Activated CD4-positive, alpha-beta T cell treated with anti-CD3 and anti-CD28 coated beads, Interleukin-2, amount 50 U/mL, for 24 hours (primary cell): Measurements from ENCODE around the gene BAZ1B.
"Not testable (repeated sequence)": the region's sequence is repeated elsewhere in the genome, so short reads cannot be mapped to it uniquely, and the experiment has no call there.

Experiments used
- DNase-seq, 2 donors: peaks; one replicate each; pipeline ENCODE4 v3.0.0-alpha.2; 2020; ENCODE audit warnings: low read depth in 1 of 2, low spot score in 1 of 2

Gene BAZ1B

DNA sequence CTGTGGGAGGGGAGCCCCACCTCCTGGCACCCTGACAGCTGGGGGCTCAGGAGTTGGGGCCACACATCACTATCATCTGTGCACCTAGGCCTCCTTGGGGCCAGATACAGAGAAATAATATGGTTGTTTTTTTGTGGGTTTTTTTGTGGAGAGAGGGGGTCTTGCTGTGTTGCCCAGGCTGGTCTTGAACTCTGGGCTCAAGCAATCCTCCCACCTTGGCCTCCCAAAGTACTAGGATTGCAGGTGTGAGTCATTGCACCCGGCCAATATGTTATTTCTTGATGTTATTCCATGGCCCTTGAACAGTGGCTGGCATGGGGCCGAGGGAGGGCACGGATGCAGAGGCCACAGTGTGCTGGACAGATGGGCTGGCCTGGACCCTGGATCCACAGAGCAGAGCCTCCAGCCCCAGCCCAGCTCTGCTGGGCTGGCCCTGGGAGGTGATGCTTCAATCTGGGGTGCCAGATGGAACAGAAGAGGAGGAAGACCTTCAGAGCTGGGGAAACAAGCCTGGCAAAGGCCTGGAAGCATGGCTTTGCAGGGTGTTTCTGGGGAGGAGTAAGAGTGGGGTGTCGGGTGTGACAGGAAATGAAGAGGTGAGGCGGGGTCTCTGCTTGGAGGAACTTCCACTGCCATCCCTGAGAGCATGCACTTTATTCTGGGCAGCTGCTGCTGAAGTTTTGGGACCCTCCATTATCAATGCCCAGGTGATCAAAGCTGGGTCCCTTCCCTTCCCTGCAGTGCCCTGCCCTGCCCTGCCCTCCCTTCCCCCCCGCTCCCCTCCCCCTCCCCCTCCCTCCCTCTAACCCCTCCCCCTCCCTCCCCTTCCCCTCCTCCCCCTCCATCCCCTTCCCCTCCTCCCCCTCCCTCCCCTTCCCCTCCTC is 92.2 kb downstream of the BAZ1B start:
- DNase-seq: no peak

DNA sequence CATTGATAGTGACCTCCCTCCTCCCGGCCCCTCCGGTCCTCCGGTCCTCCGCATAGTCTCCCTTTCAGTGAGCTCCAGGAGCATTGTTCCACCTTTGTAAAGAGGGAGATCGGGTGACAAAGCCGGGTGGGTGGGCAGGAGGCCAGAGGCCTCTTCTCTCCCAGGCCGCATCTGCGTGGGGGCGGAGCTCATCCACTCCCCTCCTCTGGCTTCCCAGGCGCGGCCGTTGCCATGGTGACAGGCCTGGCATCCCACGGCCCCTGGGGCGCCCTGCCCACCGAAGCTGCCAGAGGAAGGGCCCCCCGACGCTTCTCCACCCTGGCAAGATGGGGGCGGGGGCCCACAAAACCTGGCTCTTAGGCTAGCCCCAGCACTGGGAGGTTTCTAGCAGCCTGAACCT is 92.9 kb downstream of the BAZ1B start:
- DNase-seq: no peak

DNA sequence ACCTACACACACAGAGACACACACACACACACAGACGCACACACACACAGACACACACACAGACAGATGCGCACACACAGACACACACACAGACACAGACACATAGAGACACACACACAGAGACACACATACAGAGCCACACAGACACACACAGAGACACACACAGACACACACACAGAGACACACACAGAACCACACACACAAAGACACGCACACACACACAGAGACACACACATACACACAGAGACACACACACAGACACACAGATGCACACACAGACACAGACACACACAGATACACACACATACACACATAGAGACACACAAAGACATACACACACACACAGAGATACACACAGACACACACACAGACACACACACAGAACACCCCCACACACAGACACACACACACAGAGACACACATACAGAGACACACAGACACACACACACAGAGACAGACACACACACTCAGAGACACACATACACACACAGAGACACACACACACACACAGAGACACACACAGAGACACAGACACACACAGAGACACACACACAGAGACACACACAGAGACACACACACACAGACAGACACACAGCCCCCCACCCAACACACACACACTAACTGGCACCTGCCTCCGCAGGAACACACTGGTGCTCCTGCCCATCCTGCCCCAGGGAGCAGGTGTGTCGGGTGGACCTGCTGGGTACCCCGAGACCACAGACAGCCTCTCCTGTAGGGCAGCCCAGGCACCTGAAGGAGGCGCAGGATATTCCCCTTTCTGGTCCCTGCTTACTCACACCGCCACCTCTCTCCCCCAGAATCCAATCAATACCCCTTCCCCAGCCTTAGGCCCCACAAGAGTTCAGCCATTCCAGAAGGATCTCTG is 93.9 kb downstream of the BAZ1B start:
- no peak for DNase-seq

DNA sequence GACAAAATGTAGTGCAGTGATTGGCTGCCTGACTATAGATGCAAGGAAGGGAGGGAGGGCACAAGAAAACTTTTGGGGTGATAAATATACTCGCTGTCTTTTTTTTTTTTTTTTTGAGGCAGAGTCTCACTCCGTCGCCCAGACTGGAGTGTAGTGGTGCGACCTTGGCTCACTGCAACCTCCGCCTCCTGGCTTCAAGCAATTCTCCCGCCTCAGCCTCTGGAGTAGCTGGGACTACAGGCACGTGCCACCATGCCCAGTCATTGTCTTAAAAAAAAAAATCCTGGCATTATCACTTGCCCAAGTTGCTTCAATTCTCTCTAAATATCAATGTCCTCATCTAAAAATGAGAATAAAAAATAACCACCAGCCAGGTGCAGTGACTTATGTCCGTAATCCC is 96.1 kb downstream of the BAZ1B start:
- DNase-seq: no peak

DNA sequence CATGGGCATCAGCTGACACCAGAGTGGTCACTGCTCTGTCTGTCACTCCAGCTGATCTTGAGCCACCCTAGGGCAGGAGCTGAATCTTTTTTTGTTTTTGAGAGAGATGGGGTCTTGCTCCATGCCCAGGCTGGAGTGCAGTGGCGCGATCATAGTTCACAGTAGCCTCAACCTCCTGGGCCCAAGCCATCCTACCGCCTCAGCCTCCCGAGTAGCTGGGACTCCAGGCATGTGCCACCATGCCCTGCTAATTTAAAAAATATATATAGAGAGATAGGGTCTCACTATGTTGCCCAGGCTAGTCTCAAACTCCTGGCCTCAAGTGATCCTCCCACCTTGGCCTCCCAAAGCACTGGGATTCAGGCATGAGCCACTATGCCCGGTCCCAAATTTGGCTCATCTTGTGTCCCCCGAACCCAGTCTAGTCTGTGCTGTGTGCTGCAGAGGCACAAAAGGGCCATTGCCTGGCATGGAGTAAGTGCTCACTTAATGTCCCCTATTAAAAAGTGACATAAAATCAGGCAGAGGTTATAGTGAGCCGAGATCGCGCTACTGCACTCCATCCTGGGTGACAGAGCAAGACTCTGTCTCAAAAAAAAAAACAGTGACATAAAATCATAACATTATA is 96.6 kb downstream of the BAZ1B start:
- DNase-seq: no peak

DNA sequence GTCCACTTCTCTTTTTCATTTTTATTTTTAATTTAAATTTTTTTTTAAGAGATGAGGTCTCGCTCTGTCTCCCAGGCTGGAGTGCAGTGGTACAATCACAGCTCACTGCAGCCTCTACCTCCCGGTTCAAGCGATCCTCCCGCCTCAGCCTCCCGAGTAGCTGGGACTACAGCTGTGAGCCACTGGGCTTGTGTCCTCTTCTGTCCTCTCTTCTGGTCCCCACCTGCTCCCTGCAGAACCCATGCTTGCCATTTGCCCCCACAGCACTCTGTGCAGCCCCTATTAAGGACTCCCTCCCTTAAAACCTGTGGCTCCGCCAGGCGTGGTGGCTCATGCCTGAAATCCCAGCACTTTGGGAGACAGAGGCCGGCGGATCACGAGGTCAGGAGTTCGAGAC is 97.6 kb downstream of the BAZ1B start:
- no peak for DNase-seq

DNA sequence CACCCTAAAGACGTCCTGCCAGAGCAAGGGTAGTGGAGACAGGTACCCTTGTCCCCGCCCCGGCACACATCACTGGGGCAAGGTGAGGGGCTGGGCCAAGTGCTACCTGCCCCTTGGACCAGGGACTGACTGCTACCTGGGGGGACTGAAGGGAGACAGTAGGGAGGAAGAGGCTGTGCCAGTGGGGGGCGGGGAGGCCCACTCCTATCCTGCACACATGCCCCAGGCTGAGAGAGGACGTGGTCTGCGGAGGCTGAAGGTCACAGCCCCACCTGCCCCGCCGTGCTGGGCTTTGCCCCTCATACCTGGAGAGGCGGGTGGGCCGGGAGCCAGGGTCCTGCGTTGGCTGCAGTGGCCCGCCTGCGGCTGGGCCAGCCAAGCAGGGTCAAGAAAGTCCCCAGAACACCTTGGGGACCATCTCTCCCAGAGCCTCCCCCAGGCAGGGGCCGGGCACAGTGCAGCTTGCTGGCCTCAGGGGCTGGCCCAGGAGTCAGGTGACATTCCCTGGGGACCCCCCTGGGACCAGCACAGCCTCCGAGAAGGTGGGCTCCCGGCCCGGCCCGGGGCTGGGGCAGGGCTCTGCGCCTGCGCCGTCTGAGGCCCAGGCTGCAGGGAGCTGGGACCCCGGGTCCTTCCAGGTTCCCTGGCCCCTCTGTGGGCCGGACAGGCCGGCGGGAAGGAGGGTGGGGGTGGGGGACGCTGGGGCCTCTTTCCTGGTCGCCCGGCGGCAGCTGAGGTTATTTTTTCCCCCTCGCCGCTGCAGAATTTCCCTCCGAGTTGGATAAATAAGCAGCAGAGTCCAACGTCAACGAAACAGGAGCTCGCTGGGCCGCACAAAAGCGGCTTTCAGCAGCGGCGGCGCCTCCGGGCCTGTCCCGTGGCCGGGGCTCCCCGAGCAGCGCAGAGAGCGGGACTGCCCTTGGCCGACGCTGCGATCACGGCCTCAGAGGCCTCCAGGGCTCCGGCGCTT is 98.3 kb downstream of the BAZ1B start:
- no peak for DNase-seq

DNA sequence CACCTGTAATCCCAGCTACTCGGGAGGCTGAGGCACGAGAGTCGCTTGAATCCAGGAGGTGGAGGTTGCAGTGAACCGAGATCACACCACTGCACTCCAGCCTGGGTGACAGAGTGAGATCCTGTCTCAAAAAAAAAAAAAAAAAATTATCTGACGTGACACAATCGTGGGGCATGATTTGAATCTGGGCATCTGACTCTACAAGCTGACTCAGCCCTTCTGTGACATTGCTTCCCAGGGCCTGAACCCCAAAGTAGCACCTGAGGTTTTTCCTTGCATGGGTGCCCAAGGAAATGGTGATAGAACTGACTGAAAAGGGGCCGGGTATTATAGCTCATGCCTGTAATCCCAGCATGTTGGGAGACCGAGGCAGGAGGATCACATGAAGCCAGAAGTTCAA is 101.5 kb downstream of the BAZ1B start:
- not testable (repeated sequence) for DNase-seq

DNA sequence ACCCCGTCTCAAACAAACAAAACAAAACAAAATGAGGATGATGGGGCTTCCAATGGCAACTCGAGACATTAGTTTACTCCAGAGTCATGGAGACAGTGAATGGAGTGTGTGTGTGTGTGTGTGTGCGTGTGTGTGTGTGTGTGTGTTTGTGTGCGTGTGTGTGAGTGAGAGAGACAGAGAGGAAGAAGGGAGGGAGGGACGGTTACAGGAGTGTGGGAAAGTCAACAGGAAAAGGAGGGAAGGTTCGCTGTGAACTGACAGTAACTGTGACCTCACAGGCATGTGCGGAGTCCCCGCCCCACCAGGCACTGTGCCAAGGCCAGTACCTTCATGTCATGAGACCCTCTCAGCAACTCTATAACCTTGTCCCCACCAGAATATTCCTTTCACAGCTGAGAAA is 102.1 kb downstream of the BAZ1B start:
- DNase-seq: not testable (repeated sequence)

DNA sequence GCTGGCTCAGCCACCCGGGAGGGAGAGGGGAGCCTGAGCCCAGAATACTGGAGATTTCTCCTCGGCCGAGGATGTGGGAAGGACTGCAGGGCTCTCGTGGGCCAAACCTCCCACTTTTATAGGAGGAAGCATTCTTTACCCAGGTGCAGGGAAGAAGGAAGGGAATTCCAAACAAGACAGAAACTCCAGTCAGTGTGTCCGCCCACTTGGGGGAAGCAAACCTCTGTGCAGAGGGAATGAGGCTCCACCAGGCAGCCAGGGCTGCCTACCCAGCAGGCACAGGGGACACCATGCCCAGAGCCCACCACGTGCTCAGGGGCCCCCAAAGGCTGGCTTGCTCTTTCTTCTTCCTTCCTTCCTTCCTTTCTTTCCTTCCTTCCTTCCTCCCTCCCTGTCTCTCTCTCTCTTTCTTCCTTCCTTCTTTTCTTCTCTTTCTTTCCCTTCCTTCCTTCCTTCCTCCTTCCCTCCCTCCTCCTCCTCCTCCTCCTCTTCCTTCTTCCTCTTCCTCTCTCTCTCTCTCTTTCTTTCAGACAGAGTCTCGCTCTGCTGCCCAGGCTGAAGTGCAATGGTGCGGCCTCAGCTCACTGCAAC is 103.9 kb downstream of the BAZ1B start:
- no peak for DNase-seq

DNA sequence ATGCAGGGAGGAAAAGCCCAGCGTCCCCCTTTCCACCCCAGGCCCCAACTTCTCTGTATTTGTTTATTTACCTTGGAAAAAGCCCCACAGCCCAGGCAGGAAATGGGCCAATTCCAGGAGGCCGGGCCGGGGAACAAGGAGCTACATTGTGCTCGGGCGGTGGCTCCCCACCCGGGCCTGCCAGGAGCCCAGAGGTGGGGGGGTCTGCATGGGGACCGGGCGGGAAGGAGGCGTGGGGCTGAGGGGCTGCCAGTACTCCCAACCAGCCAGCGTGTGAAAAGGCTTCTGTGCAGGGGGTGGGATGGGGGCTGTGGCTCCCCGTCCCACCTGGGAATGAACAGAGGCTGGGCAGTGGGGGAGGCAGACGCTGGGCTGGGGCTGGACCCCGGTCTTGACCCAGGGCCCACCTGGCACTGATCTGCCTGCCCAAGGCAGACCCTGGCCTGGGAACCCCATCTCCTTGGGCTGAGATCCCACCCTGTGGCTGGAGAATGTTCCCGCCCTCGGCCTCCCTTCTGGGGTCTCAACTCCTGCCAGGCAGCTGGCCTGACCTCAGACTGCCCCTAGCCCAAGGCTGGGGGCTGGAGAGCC is 111.5 kb downstream of the BAZ1B start:
- not testable (repeated sequence) for DNase-seq

DNA sequence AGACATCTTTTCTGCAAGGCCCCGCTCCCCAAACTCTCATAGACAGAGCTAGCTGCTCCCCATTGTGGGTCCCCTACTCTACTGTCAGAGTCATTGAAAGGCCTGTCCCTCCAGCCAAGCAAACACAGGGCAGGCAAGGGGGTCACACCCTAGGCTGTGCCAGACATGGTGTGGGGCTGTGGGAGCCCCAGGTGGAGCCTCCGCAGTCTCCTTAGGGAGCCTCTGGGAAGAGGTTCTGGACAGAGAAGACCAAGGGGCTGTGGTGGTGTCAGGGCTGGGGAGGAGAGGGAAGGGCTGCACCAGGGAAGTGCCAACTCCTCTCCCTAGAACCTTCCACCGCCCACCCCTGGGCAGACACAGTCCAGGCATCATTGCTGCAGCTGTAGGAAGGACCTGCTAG is 117.2 kb downstream of the BAZ1B start:
- DNase-seq: not testable (repeated sequence)

DNA sequence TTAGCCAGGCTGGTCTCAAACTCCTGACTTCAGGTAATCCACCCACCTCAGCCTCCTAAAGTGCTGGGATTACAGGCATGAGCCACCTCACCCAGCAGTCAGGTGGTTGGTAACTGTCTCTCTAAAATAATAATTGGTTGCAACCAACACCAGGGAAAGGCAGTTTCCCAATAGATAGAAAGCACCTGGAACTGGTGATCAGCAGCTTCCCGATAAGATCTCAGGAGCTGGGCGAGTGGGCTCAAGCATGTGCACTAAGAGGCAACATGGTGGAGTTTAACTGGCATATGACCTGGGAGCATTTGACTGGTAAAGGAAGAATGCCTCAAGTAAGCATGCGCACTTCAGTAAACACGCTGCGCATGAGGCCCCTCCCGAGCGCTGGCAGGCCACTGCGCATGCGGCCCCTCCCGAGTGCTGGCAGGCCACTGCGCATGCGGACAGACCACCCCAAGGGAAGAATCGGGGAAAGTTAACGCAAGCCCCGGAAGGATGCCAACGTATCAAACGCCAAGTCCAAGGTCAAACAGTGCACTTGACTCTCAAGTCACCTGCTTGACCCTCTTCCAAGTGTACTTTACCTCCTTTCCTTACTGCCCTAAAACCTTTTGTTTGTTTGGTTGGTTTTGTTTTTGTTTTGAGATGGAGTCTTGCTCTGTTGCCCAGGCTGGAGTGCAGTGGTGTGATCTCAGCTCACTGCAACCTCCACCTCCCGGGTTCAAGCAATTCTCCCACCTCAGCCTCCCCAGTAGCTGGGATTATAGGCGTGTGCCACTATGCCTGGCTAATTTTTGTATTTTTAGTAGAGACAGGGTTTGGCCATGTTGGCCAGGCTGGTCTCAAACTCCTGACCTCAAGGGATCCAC is 122.7 kb downstream of the BAZ1B start:
- DNase-seq: peak; percentile 2 to 61

DNA sequence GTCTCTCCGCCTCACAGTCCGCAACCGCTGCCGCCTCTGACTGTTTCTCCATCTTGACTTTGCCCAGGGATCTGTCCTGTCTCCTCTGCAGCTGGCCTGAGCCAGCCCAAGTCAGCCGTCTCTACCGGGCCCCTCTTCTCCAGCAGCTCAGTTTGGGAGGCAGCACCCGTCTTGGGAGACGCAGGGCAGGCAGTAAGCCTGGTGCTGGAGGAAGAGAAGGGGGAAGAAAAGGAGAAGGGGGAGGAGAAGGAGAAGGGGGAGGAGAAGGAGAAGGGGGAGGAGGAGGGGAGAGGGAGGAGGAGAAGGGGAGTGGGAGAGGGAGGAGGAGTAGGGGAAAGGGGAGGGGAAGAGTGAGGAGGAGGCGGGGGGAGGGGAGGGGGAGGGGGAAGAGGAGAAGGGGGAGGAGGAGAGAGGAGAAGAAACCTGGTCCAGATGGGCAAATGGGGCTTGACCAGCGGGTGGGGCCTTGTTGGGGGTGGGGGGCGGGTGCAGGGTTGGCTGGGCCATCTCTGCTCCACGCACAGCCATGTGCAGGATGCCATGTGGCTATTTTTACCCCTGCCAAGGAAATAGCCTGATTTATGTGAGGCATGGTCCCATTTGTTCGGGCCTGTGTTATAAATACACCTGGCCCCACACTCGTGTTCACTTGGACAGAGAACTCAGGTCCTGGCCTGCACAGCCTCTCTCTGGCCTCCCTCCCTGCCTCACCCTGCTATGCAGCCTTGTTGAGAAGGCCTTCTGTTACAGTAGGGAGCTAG is 124.4 kb downstream of the BAZ1B start:
- DNase-seq: no peak

DNA sequence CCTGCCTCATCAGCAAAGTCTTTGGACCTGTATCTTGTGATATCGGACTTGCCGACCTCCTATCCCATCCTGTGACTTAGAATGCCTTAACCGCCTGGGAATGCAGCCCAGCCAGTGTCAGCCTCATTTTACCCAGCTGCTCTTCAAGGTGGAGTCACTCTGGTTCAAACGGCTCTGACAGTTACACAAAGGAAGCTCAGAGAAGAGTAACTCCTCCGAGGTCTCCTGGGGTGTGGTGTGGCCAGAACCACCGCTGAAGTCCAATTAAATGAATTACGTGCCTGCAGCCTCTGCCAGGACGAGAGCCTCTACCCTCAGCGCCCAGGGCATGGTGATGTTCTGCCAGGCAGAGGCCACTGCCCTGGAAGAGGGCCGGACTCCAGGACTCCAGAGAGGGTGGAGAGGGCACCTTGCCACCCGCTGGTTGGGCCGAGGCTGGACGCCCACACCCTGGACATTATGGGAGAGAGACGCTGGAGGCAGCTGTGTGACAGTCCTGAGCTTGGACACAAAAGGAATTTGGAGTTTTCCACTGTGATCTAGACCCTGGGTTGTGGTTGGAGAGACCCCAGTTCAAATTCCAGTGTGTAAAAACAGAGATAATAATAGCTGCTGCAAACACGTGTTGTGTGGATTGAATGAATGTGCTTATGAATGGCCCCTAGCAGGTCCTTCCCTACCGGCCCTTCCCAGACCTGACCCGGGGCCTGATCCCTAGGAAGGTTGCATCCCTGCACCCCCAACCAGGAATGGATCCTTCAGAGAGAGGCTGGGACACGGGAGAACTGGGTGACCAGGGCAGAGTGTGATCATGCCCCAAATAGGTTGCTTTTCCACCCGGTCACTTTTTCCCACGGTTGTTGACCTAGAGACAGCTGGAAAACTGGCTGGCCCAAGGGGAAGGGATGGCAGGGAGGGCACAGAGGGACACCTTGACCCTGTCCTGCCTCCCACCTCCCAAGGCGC is 126.3 kb downstream of the BAZ1B start:
- no peak for DNase-seq

DNA sequence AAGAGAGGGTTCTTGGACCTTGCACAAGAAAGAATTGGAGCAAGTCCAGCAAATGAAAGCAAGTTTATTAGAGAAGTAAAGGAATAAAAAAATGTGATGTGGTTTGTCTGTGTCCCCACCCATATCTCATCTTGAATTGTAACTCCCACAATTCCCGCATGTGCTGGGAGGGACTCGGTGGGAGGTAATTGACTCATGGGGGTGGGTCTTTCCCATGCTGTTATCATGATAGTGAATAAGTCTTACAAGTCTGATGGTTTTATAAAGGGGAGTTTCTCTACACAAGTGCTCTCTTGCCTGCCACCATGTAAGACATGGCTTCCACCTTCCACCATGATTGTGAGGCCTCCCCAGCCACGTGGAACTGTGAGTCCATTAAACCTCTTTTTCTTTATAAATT is 127.7 kb downstream of the BAZ1B start:
- no peak for DNase-seq

DNA sequence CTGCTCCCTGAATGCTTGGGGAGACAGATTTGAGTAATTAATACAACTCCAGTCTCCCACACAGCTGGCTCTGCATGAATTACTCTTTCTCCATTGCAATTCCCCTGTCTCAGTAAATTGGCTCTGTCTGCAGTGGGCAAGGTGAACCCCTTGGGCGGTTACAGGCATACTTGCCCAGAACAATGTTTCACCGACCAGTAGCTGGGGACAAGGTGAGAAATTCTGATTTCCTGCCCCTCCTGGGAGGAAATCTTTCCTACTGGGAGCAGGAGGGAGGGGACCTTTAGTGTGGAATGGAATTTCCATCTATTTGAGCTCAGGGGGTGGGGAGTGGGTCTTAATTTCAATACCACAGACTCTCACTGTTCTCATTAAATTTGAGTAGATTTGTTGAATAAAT is 130.7 kb downstream of the BAZ1B start:
- no peak for DNase-seq
